GM18508 (cell line): ENCODE measurements around the gene CYB5B.
"Not testable (repeated sequence)": the region's sequence is repeated elsewhere in the genome, so short reads cannot be mapped to it uniquely, and the experiment has no call there.

Source experiments
- ATAC-seq: cut with Tn5 transposase; IDR thresholded peaks from one replicate; pipeline ENCODE4 v1.9.1; 2021; ENCODE audit warnings: moderate number of reproducible peaks; ENCODE audit not compliant: insufficient read depth, unreplicated experiment

Gene CYB5B

DNA sequence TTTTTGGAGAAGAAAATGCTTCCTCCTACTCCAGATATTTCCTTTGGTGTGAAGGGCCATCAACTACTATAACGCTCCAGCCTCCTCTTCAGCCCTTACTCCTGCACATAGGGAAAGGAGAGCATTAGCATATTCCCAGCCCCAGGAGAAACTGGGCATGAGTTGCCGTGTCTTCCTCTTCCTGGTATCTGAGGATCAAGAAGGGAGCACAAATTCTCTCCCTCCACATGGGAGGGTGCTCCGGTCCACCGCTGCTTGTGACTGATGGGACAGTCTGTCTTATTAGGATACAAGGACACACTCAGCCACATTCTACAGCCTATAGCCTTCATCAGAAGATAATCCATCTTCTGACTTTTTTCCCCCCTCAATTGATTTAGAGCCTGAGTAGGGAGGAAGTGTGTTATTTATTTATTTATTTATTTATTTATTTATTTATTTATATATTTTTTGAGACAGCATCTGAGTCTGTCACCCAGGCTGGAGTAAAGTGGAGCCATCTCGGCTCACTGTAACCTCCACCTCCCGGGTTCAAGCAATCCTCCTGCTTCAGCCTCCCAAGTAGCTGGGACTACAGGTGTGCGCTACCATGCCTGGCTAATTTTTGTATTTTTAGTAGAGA lies 16.6 kb upstream of the CYB5B start:
- ATAC-seq: no peak

DNA sequence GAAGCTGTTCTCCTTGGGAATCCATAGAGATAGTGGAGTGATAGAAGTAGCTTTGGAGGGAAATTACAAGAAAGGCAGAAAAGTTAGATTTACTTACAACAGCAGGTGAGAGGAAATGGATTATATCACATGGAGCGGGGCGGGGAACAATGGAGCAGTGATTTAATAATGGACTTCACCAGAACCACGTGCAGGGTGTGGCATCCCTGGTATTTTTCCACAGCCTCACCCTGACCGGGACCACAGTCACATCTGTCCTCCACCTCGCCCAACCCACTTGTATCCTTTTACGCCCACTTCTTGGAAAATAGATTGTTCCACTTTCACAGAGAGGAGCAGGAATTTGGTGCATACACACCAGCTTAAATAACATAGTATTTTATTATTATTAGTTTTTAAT lies 15.9 kb upstream of the CYB5B start:
- ATAC-seq: no peak

DNA sequence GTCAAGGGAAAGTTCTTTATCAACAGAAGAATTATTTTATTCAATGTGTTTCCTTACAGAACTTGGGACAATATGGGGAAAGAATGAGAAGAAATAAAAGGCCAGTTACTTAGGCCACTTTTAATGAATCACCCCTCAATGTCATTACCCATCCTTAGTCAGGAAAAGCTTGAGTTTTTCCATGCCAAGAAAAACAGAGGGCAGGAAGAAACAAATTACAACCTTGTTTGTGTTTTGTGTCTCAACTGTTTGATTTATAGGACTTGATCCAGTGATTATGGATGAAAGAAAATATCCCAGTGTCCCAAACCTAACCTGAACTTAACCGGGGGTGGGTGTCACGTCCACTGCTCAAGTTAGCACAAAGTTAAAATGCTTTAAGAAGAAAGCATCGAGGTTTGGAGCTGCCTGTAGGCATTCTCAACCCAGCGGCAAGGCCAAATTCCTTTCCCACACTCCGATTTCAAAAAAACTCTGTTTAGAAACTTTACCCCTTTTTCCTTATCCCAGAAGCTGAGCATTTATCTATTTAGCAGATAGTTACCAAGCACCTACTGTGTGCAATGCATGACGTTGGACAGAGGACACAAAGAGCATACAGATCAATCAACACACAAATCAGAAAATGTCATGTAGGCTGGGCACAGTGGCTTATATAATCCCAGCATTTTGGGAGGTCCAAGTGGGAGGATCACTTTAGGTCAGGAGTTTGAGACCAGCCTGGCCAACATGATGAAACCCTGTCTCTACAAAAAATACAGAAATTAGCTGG lies 14.0 kb upstream of the CYB5B start:
- ATAC-seq: no peak

DNA sequence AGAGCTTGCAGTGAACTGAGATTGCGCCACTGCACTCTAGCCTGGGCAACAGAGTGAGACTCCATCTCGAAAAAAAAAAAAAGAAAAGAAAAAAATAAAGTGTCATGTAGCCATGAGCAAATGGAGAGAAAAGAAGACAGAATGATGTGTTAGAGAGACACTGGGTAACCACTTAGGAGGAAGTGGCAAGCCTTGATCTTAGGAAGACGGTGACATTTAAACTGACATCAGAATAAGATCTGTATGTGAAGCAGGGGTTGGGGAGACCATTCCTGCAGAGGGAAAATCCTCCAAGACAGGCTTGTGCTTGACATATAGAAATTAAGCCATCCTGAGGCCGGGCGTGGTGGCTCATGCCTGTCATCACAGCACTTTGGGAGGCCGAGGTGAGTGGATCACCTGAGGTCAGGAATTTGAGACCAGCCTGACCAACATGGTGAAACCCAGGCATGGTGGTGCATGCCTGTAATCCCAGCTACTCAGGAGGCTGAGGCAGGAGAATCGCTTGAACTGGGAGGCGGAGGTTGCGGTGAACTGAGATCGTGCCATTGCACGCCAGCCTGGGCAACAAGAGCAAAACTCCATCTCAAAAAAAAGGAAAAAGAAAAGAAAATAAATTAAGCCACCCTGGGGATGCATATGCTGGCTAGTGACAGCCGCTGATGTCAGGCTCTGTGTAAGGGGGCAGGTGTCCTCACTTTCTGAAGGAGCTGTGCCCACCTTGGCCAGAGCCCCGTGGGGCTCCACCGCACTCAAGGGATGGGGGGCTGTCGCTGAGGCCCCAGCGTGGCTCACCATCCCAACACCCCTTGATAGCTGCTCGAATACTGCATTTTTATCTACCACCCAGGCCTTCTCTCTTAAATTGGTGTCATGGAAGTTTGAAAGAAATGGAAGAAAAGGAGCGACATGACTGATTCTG lies 13.1 kb upstream of the CYB5B start:
- no peak for ATAC-seq

DNA sequence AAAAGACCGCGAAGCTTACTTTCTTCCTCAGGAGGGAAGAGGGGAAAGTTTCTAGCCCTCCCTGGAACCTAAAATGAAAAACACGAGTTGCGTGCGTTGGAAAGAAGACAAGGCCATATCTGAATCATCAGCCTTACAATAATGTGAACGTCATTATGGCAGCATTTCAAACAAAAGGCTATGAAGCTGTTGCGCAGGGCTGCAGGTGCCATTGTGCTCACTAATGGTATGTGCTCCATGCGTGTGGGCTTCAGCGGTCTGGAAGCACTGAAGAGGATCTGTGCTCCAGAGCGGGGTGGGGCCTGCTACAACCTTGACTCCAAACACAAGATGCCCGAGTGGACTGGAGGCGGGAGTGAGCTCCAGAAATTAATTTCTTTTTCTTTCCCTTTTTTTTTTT lies 12.1 kb upstream of the CYB5B start:
- ATAC-seq: no peak

DNA sequence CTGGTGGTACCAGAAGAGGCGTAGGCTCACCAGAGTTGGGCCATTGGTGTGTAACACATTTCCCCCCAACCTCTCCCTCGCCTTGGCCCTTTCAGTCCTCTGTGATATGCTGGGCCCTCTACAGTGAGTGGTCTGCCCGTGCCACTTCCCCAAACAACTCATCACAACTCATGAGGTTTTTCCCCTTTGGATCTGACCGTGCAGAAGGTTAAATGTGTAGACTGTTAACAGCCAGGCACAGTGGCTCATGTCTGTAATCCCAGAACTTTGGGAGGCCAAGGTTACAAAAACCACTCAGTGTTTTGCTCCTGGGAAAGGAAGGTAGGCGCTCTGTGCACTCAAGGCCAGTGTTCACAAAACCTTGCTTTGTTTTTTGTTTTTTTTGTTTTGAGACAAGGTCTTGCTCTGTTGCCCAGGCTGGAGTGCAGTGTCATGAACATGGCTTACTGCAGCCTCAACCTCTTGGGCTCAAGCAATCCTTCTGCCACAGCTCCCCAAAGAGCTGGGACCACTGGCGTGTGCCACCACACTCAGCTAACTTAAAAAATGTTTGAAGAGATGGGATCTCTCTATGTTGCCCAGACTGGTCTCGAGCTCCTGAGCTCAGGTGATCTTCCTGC lies 11.3 kb upstream of the CYB5B start:
- no peak for ATAC-seq

DNA sequence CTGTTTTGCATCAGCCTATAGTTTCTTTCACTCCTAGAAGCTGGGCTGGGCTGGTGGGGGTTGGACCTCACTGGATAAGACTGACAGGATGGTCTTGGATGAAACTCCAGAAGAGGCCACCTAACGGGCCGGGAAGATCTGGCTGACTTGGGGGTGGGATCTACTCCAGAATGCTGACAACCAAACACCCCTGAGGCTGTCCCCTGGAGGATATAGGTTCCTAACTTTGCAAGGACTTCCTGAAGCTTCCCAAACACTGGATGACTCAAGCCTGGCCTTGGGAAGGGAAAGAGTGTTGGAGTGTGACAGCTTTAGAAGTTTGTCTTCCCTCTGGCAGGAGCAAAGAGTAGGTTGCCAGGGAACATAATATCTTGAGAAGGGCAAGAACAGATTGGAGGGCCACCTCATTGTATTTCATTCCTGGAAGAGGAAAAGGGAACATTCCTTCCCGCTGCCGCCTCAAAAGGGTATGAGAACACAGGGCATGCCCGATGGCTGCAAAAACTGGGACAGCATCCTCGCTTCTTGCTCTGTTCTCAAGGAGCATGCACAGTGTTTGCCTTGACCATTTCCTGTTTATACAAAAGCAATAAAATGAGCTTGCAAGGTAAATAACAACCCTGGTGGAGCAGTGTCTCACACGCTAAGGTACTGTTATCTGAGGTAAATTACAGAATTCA lies 6.8 kb upstream of the CYB5B start:
- no peak for ATAC-seq

DNA sequence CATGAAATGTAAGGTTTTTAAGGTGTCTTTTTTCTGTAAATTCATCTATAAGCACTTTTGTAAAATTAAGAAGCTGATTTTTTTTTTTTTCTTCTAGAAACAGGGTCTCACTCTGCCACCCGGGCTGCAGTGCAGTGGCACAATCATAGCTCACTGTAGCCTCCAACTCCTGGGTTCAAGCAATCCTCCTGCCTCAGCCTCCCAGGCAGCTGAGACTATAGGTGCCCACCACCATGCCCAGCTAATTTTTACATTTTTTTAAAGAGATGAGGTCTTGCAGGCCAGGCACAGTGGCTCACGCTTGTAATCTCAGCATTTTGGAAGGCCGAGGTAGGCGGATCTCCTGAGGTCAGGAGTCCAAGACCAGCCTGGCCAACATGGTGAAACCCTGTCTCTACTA lies 4.5 kb upstream of the CYB5B start:
- no peak for ATAC-seq

DNA sequence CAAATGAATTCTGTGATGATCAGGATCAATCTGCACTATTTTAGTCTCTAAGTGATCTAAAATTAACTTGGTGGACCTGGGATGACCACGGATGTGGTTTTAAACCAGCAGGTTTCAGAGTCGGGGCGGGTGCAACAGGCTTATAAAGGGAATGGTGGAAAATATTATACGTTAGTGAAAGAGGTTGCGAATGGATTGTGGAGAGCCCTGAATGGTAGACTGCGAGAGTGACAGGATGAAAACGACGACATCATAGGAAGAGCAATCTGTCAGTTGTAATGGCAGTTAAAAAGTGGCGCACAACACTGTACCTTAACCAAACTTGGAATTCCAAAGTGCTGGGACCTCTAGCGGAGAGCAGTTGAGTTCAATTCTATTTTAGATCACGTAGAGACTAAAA lies 1.2 kb upstream of the CYB5B start:
- ATAC-seq: no peak

DNA sequence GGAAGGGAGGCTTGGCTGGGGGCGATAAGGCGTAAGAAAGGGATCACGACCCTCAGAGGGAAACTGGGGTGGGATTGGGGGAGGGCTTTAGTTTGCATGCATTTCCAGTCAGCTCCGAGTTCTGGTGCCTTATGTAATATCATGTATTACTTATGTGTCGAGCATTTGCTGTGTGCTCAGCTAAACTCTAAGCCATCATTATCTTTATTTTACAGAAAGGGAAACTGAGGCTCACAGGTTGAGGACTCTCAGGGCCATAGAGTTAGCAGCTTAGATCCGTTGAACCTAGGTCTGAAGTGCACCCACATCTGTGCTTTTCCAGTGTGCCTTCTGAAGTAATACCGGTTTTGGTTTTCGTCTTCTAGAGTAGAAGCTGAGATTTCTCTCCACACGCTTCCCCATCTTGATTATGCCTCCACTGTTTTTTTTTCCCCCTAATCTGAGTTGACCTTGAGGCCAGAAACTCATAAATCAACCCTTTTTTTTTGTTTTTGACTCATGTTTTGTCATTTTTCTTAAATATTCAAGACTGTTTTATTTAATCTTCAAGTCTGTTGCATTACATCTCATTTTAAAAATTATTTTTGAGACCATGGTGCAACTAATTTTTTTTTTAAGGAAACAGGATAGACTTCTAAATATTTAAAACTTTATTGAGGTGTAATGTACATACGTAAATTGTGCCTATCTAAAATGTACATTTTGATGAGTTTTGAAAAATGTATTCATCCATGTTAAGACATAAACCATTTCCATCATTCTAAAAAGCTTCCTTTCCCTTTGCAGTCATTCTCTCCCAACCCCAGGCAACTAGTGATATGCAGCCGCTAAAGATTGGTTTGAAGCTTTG lies 741 bp downstream of the CYB5B start:
- ATAC-seq: no peak

DNA sequence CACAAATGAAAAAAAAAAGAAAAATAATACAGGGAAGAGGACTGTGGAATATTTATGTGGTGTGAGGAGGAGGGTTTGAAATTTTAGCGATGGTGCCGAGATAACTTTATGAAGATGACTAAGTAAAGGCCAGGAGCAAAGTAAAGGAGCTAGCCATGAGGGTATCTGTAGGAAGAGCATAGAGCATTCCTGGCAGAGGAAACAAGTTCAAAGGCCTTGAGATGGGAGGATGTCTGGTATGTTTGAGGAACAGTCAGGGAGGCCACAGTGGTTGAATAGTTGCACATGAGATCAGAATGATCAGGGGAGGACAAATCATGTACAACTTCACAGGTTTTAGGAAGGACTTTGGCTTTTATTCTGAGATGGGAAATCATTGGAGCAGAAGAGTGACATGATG lies 4.2 kb downstream of the CYB5B start:
- no peak for ATAC-seq

DNA sequence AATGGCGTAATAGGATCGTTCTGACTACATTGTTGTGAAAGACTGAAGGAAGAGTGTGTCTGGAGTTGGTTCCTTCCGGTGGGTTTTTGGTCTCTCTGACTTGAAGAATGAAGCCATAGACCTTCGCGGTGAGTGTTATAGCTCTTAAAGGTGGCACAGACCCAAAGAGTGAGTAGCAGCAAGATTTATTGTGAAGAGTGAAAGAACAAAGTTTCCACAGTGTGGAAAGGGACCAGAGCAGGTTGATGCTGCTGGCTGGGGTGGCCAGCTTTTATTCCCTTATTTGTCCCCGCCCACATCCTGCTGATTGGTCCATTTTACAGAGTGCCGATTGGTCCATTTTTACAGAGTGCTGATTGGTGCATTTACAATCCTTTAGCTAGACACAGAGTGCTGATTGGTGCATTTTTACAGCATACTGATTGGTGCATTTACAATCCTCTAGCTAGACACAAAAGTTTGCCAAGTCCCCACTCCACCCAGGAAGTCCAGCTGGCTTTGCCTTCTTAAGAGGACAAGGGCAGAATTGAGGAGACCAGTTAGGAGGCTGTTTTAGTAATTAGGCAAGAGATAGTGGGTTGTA lies 4.7 kb downstream of the CYB5B start:
- ATAC-seq: not testable (repeated sequence)

DNA sequence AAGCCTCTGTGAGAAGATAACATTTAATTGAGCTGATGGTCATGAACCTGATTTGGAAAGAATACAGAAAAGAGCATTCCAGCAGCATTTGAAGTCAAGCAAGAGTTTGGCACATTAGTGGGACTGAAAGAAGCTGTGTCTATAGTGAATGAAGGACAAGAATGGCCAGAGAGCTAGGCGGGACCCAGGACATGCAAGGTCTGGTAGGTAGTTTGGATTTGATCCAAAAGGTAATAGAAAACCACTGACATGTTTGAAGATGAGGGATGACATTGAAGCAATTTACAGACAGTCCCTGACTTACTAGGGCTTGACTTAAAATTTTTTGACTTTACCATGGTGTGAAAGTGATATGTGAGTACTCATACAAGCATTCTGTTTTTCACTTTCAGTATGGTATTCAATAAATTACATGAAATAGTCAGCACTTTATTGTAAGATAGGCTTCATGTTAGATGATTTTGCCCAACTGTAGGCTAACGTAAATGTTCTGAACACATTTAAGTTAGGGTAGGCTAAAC lies 7.6 kb downstream of the CYB5B start:
- no peak for ATAC-seq

DNA sequence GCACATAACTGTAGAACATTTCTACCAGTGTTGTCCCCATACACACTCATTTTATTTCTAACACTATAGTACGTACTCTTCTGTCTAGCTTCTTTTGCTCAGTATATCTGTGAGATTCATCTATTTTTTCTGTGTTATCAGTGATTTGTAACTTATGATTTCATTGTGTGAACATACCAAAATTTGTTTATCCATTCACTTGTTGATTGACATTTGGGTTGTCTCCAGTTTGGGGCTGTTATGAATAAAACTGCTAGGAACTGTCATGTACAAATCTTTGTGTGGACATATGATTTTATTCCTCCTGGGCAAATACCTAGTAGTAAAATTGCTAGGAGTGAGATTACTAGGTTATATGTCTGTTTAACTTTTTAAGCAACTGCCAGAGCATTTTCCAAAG lies 9.6 kb downstream of the CYB5B start:
- ATAC-seq: no peak

DNA sequence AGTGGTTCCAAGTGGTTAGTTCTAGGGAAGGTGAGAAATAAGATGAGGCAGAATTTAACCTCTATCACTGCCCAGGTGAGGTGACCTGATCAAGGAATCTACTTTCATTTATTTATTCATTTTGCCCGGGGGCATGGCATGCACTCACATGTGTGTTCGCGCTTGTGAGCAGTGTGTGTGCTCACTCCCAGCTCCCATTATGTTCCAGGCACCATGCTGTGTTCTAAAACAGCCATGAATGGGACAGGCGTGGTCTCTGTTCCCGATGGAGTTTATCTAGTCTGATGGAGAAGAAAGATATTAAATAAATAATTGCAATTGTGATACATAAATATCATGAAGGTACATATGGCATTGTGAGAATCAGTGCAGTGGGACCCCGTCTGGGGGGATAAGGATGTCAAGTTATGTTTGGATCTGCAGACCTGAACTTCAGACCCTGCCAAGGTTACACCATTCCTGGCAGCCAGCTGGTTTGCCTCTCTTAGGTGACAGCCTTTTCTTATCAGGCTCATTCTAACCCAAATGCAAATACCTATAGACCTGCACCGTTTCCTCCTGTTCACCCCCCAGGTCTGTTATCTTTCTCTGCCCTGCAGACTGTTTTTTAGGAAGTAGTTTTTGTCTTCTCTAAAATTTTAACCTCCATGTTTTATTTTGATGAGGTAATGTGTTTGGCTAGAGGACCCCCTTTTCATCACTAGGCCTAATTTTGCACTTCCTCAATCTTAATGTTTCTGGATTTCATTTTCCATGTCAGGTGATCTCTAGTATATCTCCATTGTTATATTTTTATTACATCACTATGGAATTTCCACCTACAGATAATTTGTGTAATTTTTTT lies 11.8 kb downstream of the CYB5B start:
- ATAC-seq: no peak

DNA sequence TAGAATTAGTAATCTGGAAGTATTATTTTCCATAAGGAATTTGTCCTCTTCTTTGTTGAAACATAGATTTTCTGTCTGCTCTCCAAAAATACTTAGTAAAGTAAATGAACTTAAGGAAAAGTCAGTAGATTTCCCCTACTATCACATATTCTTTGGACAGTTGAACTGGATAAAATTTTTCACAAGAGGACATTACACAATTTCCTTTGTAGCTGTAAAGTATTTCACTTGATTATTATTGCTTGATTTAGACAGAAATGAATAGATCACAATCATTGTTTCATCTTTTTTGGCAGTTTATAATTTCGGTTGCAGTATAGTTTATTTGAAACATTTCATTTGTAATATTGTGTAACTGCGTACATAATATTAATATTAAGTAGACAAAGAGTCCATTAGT lies 12.5 kb downstream of the CYB5B start:
- no peak for ATAC-seq

DNA sequence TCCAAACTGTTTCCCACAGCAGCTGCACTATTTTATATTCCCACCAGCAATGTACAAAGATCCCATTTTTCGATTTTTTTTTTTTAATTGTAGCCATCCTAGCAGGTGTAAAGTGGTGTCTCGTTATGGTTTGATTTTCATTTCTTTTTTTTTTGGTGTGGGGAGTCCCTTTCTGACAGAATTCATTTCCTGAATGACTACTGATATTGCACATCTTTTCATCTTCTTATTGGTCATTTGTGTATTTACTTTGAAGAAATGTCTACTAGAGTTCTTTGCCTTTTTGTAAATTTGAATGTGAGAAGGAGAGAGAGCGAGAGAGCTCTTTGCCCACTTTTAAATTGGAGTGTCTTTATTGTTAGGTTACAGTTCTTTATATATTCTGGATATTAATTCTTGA lies 14.0 kb downstream of the CYB5B start:
- ATAC-seq: no peak

DNA sequence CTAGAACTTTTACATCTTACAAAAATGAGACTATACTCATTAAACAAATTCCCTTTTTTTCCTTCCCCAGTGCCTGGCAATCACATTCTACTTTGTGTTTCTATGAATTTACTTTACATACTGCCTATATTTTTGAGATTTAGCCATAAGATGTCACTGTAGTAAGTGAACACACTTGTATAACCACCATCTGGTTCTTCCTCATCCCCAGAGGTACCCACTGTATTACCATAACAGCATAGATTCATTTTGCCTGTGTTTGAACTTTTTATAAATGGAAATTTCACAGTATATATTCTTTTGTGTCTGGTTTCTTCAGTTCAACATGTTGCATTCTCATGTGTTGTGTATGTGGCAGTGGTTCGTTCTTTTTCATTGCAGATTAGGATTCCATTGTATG lies 15.8 kb downstream of the CYB5B start:
- ATAC-seq: no peak
